ENCODE measurements around the gene XYLB.

DNA sequence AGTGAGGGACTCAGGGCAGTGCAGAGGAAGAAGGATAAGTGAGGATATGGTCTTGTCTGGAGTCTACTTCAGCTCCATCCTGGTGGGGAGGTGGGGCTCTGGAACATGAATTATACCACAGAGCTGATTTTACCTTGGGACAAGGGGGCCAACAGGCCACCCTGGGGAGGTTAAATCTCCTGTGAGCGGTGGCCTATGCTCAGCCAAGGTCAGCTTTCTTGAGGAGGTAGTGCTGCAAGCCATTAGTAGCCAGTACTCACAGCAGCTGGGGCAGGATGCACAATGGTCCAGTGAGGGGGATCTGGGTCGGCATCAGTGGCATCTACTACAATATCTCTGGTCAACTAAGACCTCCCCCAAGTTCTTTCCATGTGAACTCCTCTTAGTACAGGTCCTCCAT lies 49.7 kb downstream of the XYLB start:
- TF ChIP-seq, protein P1, sequence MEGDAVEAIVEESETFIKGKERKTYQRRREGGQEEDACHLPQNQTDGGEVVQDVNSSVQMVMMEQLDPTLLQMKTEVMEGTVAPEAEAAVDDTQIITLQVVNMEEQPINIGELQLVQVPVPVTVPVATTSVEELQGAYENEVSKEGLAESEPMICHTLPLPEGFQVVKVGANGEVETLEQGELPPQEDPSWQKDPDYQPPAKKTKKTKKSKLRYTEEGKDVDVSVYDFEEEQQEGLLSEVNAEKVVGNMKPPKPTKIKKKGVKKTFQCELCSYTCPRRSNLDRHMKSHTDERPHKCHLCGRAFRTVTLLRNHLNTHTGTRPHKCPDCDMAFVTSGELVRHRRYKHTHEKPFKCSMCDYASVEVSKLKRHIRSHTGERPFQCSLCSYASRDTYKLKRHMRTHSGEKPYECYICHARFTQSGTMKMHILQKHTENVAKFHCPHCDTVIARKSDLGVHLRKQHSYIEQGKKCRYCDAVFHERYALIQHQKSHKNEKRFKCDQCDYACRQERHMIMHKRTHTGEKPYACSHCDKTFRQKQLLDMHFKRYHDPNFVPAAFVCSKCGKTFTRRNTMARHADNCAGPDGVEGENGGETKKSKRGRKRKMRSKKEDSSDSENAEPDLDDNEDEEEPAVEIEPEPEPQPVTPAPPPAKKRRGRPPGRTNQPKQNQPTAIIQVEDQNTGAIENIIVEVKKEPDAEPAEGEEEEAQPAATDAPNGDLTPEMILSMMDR (IDR thresholded peaks at IDR 0.05; ENCODE audit: low read depth, low read length, poor library complexity, severe bottlenecking) = no peak
- no peak for TF ChIP-seq EZH2phosphoT487 (IDR thresholded peaks at IDR 0.05; ENCODE audit: borderline replicate concordance, low read length)

Measured in DOHH2 (cell line).